OCI-LY7 (cell line): Measurements from ENCODE around the gene ELOVL1. TPM values are rescaled to one million over a fixed set of nuclear protein-coding genes. Genes with fewer than 3 reads are reported as not detected.

Experiments
- BruUV-seq: library from RNA; stranded (reverse); fragments of 400-500 nt; replicated peaks from 2 replicates; lab custom pipeline; 2021; lab: Mats Ljungman, UMichigan
- CTCF ChIA-PET: fragments of 300-600 bp; sonication (Branson Sonifier 250); formaldehyde crosslinking; loops from one replicate; lab custom pipeline; 2022; ENCODE audit warnings: antibody characterized with exemption; ENCODE audit not compliant: unreplicated experiment; lab: Charles Lee
- POLR2A ChIA-PET: fragments of 300-600 bp; sonication (Branson Sonifier 250); formaldehyde crosslinking; loops from one replicate; lab custom pipeline; 2022; ENCODE audit warnings: antibody characterized with exemption; lab: Charles Lee
- DNase-seq: peaks from one replicate; pipeline ENCODE4 v3.0.0-alpha.2; 2015; ENCODE audit warnings: low spot score
- H2AFZ ChIP-seq: fragments of 200-600 bp; sonication (generic), shearing (Covaris generic); 2 replicates; pipeline ENCODE4 v1.6.1; 2014; ENCODE audit warnings: mild to moderate bottlenecking, antibody characterized with exemption, low read length, moderate library complexity
- H3K27ac ChIP-seq: fragments of 200-600 bp; sonication (generic); 2 replicates; pipeline ENCODE4 v1.5.1; 2014; ENCODE audit warnings: mixed run types, low read depth, mild to moderate bottlenecking, moderate library complexity, low read length, inconsistent platforms; ENCODE audit not compliant: poor library complexity, severe bottlenecking
- H3K36me3 ChIP-seq: fragments of 200-600 bp; sonication (generic); 2 replicates; pipeline ENCODE4 v1.6.1; 2014; ENCODE audit warnings: mild to moderate bottlenecking, antibody characterized with exemption, low read length, moderate library complexity, mixed read lengths; ENCODE audit not compliant: insufficient read depth
- H3K4me1 ChIP-seq: fragments of 200-600 bp; sonication (generic); 2 replicates; pipeline ENCODE4 v1.5.1; 2014; ENCODE audit warnings: mild to moderate bottlenecking, low read length; ENCODE audit not compliant: insufficient read depth, poor library complexity, severe bottlenecking
- H3K4me2 ChIP-seq: fragments of 200-600 bp; sonication (generic); 2 replicates; pipeline ENCODE4 v1.6.1; 2014; ENCODE audit warnings: mild to moderate bottlenecking, low read length
- H3K4me3 ChIP-seq: fragments of 200-600 bp; sonication (generic); 2 replicates; pipeline ENCODE4 v1.5.1; 2014; ENCODE audit warnings: mild to moderate bottlenecking, low read depth, low read length; ENCODE audit not compliant: poor library complexity, severe bottlenecking
- H3K79me2 ChIP-seq: fragments of 200-600 bp; sonication (generic); 2 replicates; pipeline ENCODE4 v1.6.1; 2016; ENCODE audit warnings: low read depth, mild to moderate bottlenecking, low read length, moderate library complexity, mixed read lengths; ENCODE audit not compliant: insufficient read depth
- H3K9me2 ChIP-seq: fragments of 200-600 bp; sonication (generic); 2 replicates; pipeline ENCODE4 v1.6.1; 2016; ENCODE audit warnings: mild to moderate bottlenecking, low read length, mixed read lengths; ENCODE audit not compliant: insufficient read depth
- H3K9me3 ChIP-seq: fragments of 200-600 bp; sonication (generic); 2 replicates; pipeline ENCODE4 v1.6.1; 2014; ENCODE audit warnings: mild to moderate bottlenecking, mixed run types, low read length, mixed read lengths
- H4K20me1 ChIP-seq: fragments of 200-600 bp; sonication (generic); 2 replicates; pipeline ENCODE4 v1.6.1; 2014; ENCODE audit warnings: mild to moderate bottlenecking, antibody characterized with exemption, low read length, moderate library complexity, mixed read lengths; ENCODE audit not compliant: insufficient read depth
- CTCF ChIP-seq: fragments of 200-600 bp; sonication (generic); conservative IDR thresholded peaks from 2 replicates; pipeline ENCODE4 v1.5.1; 2014; ENCODE audit warnings: mild to moderate bottlenecking, antibody characterized with exemption, low read length, moderate library complexity, mixed read lengths
- EZH2phosphoT487 ChIP-seq: fragments of 200-600 bp; sonication (generic); IDR thresholded peaks from 2 replicates; pipeline ENCODE4 v1.6.1; 2018; ENCODE audit warnings: low read depth, borderline replicate concordance, mild to moderate bottlenecking, mixed run types, antibody characterized with exemption, low read length, moderate library complexity, mixed read lengths
- intact Hi-C: fragments of 100-400 bp; cut with micrococcal nuclease; formaldehyde crosslinking; loops from one replicate; pipeline ENCODE4 v1.10.0; 2022; ENCODE audit not compliant: unreplicated experiment
- total RNA-seq, 2 experiments: library from RNA; depleted of rRNA in 1 of 2; stranded (reverse); fragments of >200 nt in 1 of 2; shearing (Covaris generic) in 1 of 2; gene quantifications; 2 replicates each; pipeline ENCODE4 v1.2.3, GENCODE V29; 2014 to 2022

ELOVL1 gene
- total RNA-seq, 2 experiments from 2014 or later = 35.9 to 43.9 TPM

DNA sequence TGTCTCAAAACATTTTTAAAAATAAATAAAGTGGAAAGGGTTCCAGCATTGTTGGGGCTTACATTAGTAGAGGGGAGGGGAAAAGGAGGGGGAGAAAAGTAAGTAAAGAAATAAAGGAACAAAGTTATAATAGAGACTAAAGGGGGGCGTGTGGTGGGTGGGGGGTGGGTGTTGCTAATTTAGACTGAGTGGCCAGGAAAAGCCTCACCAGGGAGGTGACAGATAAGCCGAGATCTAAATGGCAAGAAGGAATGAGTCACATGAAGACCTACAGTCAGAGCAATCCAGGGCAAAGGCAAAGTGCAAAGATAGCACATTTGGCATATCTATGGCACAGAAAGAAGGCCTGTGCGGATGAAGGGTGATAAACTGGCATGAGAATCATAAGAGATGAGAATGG is 22.7 kb downstream of the ELOVL1 start:
- Histone ChIP-seq H2AFZ (no peak overlapping the region), H3K79me2 (no peaks in the 10 kb centered on the region), H3K4me1 (peaks cover 12% of the 10 kb centered on the region), H4K20me1 (no peaks in the 10 kb centered on the region), H3K9me3 (no peaks in the 10 kb centered on the region), H3K4me3 (no peak overlapping the region), H3K36me3 (no peaks in the 10 kb centered on the region), H3K27ac (no peak overlapping the region), H3K9me2 (no peaks in the 10 kb centered on the region), H3K4me2 (no peak overlapping the region)
- CTCF ChIA-PET = no interaction called here
- POLR2A ChIA-PET = no interaction called here
- TF ChIP-seq CTCF (no peak), EZH2phosphoT487 (no peak)
- no TSS peak for BruUV-seq
- intact Hi-C loops = no loop called here
- DNase-seq = no peak

DNA sequence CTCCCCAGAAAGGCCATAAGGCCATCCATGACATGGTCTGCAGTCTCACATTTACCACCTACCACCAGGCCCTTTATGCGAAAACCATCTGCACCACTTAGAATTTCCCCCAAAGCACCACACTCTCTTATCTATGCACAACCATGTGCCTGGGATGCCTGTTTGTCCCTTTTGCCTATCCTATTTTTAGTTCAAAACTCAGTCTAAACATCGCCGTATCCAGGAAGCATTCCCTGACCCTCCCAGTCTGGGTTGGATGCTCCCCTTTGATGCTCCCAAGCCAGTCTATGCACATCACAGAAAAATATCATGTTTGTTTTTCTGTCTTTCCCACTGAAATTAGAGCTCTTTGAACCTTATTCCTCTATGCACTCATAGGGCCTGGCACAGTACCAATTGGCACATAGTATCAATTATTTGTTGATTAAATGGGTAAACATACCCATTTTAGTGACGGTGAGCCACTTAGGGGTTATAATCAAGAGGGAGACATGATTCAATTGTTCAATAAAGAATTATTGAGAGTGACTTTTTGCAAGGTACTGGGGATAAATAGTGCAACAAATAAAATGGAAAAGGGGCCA is 23.5 kb downstream of the ELOVL1 start:
- no peak overlapping the region for H3K4me2 ChIP-seq
- CTCF ChIA-PET = no interaction called here
- H2AFZ ChIP-seq = no peak overlapping the region

More for the DNA sequence above, 23.5 kb downstream of the ELOVL1 start:
- POLR2A ChIA-PET = no interaction called here
- no TSS peak for BruUV-seq
- TF ChIP-seq EZH2phosphoT487 (no peak), CTCF (no peak)
- Histone ChIP-seq H3K36me3 (no peaks in the 10 kb centered on the region), H3K4me3 (no peak overlapping the region), H3K4me1 (peaks cover 5% of the 10 kb centered on the region), H3K79me2 (no peaks in the 10 kb centered on the region), H3K9me3 (no peaks in the 10 kb centered on the region), H3K27ac (no peak overlapping the region), H4K20me1 (no peaks in the 10 kb centered on the region), H3K9me2 (no peaks in the 10 kb centered on the region)
- intact Hi-C loops = no loop called here
- DNase-seq = no peak
